Liver (tissue), 9 donors: ENCODE results near the gene TAF8. TPM values are rescaled to one million over a fixed set of nuclear protein-coding genes. Genes with fewer than 3 reads are reported as not detected.

ENCODE experiments used
- DNase-seq: peaks from one replicate; pipeline ENCODE4 v3.0.0-alpha.2; 2017; ENCODE audit warnings: low spot score
- H3K27ac ChIP-seq, 2 donors: one replicate each; pipeline ENCODE4 v1.7.0; 2013; ENCODE audit warnings: inconsistent platforms in 2 of 2, low read length in 2 of 2, control low read depth in 1 of 2, low read depth in 1 of 2, mild to moderate bottlenecking in 1 of 2
- H3K27me3 ChIP-seq, 4 donors: one replicate each; pipeline versions ENCODE4 v1.6.1 to v1.7.0; 2013; ENCODE audit warnings: low read length in 3 of 4, inconsistent platforms in 1 of 4, mild to moderate bottlenecking in 1 of 4, moderate library complexity in 1 of 4; ENCODE audit not compliant: control insufficient read depth in 4 of 4, insufficient read depth in 4 of 4
- H3K36me3 ChIP-seq, 4 donors: one replicate each; pipeline versions ENCODE4 v1.6.1 to v1.7.0; 2013; ENCODE audit warnings: low read length in 3 of 4, mild to moderate bottlenecking in 3 of 4, low read depth in 1 of 4, moderate library complexity in 1 of 4; ENCODE audit not compliant: control insufficient read depth in 4 of 4, insufficient read depth in 3 of 4
- H3K4me1 ChIP-seq, 4 donors: one replicate each; pipeline versions ENCODE4 v1.6.1 to v1.7.0; 2013; ENCODE audit warnings: low read length in 3 of 4, mild to moderate bottlenecking in 3 of 4, moderate library complexity in 1 of 4; ENCODE audit not compliant: control insufficient read depth in 4 of 4, insufficient read depth in 4 of 4
- H3K4me3 ChIP-seq, 3 donors: one replicate each; pipeline versions ENCODE4 v1.6.1 to v1.7.0; 2013; ENCODE audit warnings: low read length in 3 of 3, control low read depth in 1 of 3, low read depth in 1 of 3, mild to moderate bottlenecking in 1 of 3
- H3K9ac ChIP-seq, 2 donors: one replicate each; pipeline ENCODE4 v1.7.0; 2013; ENCODE audit warnings: low read length in 2 of 2, mild to moderate bottlenecking in 2 of 2, moderate library complexity in 2 of 2, control low read depth in 1 of 2, low read depth in 1 of 2
- H3K9me3 ChIP-seq, 4 donors: one replicate each; pipeline versions ENCODE4 v1.6.1 to v1.7.0; 2013; ENCODE audit warnings: low read length in 3 of 4; ENCODE audit not compliant: control insufficient read depth in 4 of 4
- ATF3 ChIP-seq: IDR thresholded peaks from 2 replicates; pipeline ENCODE4 v1.6.1; 2016; ENCODE audit warnings: antibody characterized with exemption
- EGR1 ChIP-seq, 2 donors: IDR thresholded peaks; 2 replicates each; pipeline ENCODE4 v1.6.1; 2016 to 2018; ENCODE audit warnings: antibody characterized with exemption in 2 of 2, low read depth in 2 of 2
- FOXA1 ChIP-seq: IDR thresholded peaks from 2 replicates; pipeline ENCODE4 v1.6.1; 2016; ENCODE audit warnings: antibody characterized with exemption
- FOXA2 ChIP-seq: IDR thresholded peaks from 2 replicates; pipeline ENCODE4 v1.6.1; 2016; ENCODE audit warnings: antibody characterized with exemption
- GABPA ChIP-seq, 2 donors: IDR thresholded peaks in 1 of 2; conservative IDR thresholded peaks in 1 of 2; 2 replicates each; pipeline ENCODE4 v1.6.1; 2016; ENCODE audit warnings: antibody characterized with exemption in 2 of 2, mild to moderate bottlenecking in 1 of 2, moderate library complexity in 1 of 2
- JUND ChIP-seq, 2 donors: IDR thresholded peaks; 2 replicates each; pipeline ENCODE4 v1.6.1; 2016; ENCODE audit warnings: antibody characterized with exemption in 2 of 2
- NR2F2 ChIP-seq: IDR thresholded peaks from 2 replicates; pipeline ENCODE4 v1.6.1; 2016; ENCODE audit warnings: antibody characterized with exemption
- RAD21 ChIP-seq, 2 donors: IDR thresholded peaks; 2 replicates each; pipeline ENCODE4 v1.6.1; 2016; ENCODE audit warnings: antibody characterized with exemption in 2 of 2, mild to moderate bottlenecking in 2 of 2
- REST ChIP-seq: IDR thresholded peaks from 2 replicates; pipeline ENCODE4 v1.6.1; 2016; ENCODE audit warnings: antibody characterized with exemption, mild to moderate bottlenecking
- RXRA ChIP-seq, 2 donors: IDR thresholded peaks; 2 replicates each; pipeline ENCODE4 v1.6.1; 2017 to 2018; ENCODE audit warnings: antibody characterized with exemption in 2 of 2, mild to moderate bottlenecking in 1 of 2
- TAF1 ChIP-seq: conservative IDR thresholded peaks from 2 replicates; pipeline ENCODE4 v1.6.1; 2016; ENCODE audit warnings: antibody characterized with exemption, mild to moderate bottlenecking
- YY1 ChIP-seq: IDR thresholded peaks from 2 replicates; pipeline ENCODE4 v1.6.1; 2016; ENCODE audit warnings: antibody characterized with exemption, mild to moderate bottlenecking
- ZBTB33 ChIP-seq: IDR thresholded peaks from 2 replicates; pipeline ENCODE4 v1.6.1; 2016; ENCODE audit warnings: antibody characterized with exemption
- WGBS: extraction: QIAGEN DNeasy Blood & Tissue Kit; methylation state at CpG from one replicate; pipeline ENCODE4 v1.1.7; 2013; 5-methylcytosine and 5-hydroxymethylcytosine counted together
- polyA plus RNA-seq, 2 donors: library from polyadenylated mRNA; stranded (reverse) in 1 of 2; unstranded in 1 of 2; fragments of 200-250 nt in 1 of 2; fragments of >200 nt in 1 of 2; fragmentation: Nextera tagmentation in 1 of 2; extraction: Ambion mirVana in 1 of 2; gene quantifications; one replicate each; pipeline versions ENCODE4 v1.2.1 to v1.2.3, GENCODE V29; 2013 to 2015
- total RNA-seq, 2 donors: library from RNA; depleted of rRNA; stranded (reverse); fragments of >200 nt; gene quantifications; one replicate each; pipeline ENCODE4 v1.2.3, GENCODE V29; 2014
- TF ChIP-seq, protein P1 (sequence below): fragments of 150-350 bp; IDR thresholded peaks from 2 replicates; pipeline ENCODE4 v1.5.1; 2017; ENCODE audit warnings: improper control_type of control experiment, low read depth, low read length; ENCODE audit not compliant: missing input control
- TF ChIP-seq, protein P2 (sequence below): IDR thresholded peaks from 2 replicates; pipeline ENCODE4 v1.6.1; 2016; ENCODE audit warnings: antibody characterized with exemption
- donor health status: healthy.
- donor health status: healthy.
- donor health status: healthy.
- donor health status: healthy.
- donor health status: healthy.

TAF8 gene
- total and polyA plus RNA-seq, 4 donors: 3.9 to 11.3 (median 7.4) TPM

DNA sequence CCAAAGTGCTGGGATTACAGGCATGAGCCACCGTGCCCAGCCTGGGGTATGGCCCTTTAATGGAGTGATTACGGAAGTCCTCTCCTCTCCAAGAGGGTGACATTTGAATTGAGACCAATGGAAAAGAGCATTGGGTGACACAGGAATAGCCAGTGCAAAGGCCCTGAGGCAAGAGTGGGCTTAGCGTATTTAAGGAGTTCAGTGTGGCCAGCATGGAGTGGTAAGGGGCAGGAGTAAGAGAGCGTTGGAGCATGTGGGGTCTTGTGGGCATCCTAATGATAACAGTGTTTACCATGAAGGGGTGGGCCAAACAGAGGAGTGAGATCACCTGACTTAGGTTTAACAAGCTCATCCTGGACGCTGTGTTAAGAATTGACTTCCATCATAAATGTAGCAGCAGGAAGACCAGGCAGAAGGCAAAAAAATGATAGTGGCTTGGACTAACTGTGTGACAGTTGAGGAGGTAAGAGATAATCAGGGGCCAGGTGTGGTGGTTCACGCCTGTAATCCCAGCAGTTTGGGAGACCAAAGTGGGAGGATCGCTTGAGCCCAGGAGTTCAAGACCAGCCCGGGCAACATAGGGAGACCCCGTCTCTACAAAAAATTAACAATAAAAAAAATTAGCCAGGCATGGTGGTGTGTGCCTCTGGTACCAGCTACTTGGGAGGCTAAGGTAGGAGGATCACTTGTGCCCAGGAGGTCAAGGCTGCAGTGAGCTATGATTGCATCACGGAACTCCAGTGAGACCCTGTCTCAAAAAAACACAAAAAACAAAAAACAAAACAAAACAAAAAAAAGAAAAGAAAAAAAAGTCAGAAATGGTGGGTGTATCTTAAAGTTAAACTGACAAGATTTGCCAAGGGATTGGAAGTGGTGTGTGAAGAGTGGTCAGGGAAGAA is 40.7 kb downstream of the TAF8 start (continued):
- TF ChIP-seq, protein P1, sequence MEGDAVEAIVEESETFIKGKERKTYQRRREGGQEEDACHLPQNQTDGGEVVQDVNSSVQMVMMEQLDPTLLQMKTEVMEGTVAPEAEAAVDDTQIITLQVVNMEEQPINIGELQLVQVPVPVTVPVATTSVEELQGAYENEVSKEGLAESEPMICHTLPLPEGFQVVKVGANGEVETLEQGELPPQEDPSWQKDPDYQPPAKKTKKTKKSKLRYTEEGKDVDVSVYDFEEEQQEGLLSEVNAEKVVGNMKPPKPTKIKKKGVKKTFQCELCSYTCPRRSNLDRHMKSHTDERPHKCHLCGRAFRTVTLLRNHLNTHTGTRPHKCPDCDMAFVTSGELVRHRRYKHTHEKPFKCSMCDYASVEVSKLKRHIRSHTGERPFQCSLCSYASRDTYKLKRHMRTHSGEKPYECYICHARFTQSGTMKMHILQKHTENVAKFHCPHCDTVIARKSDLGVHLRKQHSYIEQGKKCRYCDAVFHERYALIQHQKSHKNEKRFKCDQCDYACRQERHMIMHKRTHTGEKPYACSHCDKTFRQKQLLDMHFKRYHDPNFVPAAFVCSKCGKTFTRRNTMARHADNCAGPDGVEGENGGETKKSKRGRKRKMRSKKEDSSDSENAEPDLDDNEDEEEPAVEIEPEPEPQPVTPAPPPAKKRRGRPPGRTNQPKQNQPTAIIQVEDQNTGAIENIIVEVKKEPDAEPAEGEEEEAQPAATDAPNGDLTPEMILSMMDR: no peak
- no peak for TF ChIP-seq FOXA2
- TF ChIP-seq FOXA1: no peak
- no peak for TF ChIP-seq TAF1
- no peak for TF ChIP-seq EGR1 (IDR thresholded peaks at IDR 0.05; ENCODE audit: low read depth in 2 of 2)
- no peak for TF ChIP-seq RAD21 (IDR thresholded peaks at IDR 0.05)
- TF ChIP-seq RXRA (IDR thresholded peaks at IDR 0.05): no peak
- TF ChIP-seq JUND (IDR thresholded peaks at IDR 0.05): no peak
- TF ChIP-seq ZBTB33: no peak

DNA sequence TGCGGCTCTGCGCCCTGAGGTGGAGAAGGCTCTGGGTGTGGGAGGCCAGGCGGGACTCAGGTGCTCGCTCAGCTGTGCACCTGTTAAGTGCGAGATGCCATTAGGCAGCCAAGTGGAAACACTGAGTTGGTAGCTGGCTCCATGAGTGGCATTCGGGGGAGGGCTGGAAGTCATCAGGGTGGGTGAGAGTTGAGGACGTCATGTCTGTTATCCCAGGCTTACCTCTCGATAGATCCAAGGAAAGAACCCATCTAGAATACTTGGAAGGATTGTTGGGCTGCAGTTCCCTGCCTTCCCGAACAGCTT is 41.3 kb downstream of the TAF8 start:
- no peak overlapping the region for H3K27ac ChIP-seq

More for the DNA sequence above, 41.3 kb downstream of the TAF8 start:
- H3K9ac ChIP-seq: no peak overlapping the region
- H3K9me3 ChIP-seq: no peaks in the 10 kb centered on the region
- 93% methylated on average over 9 of the region's 9 CpGs for WGBS
- TF ChIP-seq RXRA (IDR thresholded peaks at IDR 0.05) (no peak), REST (no peak), FOXA2 (no peak), YY1 (no peak), TAF1 (no peak), RAD21 (IDR thresholded peaks at IDR 0.05) (no peak), NR2F2 (no peak), ATF3 (no peak), GABPA (IDR thresholded peaks at IDR 0.05 in 1 of 2, conservative IDR thresholded peaks at IDR 0.05 in 1 of 2) (no peak)
- TF ChIP-seq, protein P2, sequence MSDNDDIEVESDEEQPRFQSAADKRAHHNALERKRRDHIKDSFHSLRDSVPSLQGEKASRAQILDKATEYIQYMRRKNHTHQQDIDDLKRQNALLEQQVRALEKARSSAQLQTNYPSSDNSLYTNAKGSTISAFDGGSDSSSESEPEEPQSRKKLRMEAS: no peak
- DNase-seq: no peak
- H3K4me3 ChIP-seq: no peak overlapping the region
- H3K27me3 ChIP-seq: no peaks in the 10 kb centered on the region
- no peaks in the 10 kb centered on the region for H3K36me3 ChIP-seq
- H3K4me1 ChIP-seq: no peaks in the 10 kb centered on the region
